ENCODE measurements around the gene MAP7D1. TPM values are rescaled to one million over a fixed set of nuclear protein-coding genes. Genes with fewer than 3 reads are reported as not detected.

Gene MAP7D1
- total RNA-seq, 1 experiment from 2014 or later, result 173 TPM

DNA sequence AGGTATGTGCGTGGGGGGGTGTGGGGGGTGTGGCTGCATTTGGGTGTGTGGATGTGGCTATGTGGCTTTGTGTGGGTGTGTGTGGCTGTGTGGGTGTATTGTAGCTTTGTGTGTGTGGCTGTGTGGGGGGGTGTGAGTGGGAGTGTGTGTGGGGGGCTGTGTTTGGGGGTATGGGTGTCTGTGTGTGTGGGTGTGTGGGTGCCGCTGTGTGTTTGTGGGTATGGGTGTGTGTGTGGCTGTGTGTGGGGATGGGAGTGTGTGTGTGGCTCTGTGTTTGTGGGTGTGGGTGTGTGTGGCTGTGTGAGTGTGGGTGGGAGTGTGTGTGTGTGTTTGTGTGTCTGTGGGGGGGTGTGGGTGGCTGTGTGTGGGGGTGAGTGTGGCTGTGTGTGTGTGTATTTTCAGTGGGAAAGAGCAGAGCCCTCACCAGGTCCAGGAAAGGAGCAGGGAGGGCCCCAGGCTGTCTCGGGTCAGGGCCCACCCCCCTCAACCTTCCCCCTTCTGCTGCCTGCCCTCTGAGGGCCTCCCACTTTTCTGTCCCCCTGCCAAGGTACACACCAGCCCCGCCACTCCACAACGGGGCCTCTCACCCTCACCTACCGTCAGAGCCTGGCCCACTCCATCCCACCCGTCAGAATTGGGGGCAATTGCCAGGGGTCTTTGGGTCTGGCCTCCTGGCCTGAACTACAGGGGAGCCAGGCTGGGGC is 29.0 kb upstream of the MAP7D1 start:
- H3K27me3 ChIP-seq (ENCODE audit: insufficient read depth, low read depth), result peaks cover 25% of the 10 kb centered on the region
- no peak overlapping the region for H2AFZ ChIP-seq
- no peaks in the 10 kb centered on the region for H3K9me2 ChIP-seq (ENCODE audit: insufficient read depth)
- H3K4me2 ChIP-seq, result no peak overlapping the region
- TF ChIP-seq, protein P1, sequence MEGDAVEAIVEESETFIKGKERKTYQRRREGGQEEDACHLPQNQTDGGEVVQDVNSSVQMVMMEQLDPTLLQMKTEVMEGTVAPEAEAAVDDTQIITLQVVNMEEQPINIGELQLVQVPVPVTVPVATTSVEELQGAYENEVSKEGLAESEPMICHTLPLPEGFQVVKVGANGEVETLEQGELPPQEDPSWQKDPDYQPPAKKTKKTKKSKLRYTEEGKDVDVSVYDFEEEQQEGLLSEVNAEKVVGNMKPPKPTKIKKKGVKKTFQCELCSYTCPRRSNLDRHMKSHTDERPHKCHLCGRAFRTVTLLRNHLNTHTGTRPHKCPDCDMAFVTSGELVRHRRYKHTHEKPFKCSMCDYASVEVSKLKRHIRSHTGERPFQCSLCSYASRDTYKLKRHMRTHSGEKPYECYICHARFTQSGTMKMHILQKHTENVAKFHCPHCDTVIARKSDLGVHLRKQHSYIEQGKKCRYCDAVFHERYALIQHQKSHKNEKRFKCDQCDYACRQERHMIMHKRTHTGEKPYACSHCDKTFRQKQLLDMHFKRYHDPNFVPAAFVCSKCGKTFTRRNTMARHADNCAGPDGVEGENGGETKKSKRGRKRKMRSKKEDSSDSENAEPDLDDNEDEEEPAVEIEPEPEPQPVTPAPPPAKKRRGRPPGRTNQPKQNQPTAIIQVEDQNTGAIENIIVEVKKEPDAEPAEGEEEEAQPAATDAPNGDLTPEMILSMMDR (conservative IDR thresholded peaks at IDR 0.05), result no peak
- TF ChIP-seq EZH2 (IDR thresholded peaks at IDR 0.05; ENCODE audit: low read depth), result no peak
- H3K79me2 ChIP-seq (ENCODE audit: low read depth), result no peaks in the 10 kb centered on the region
- DNase-seq, result no peak
- H3K36me3 ChIP-seq (ENCODE audit: low read depth), result no peaks in the 10 kb centered on the region
- H3K4me1 ChIP-seq (replicated peaks; ENCODE audit: insufficient read depth), result no peaks in the 10 kb centered on the region
- POLR2A ChIA-PET (ENCODE audit: unreplicated experiment), result no interaction called here
- CTCF ChIA-PET, result no interaction called here
- BruUV-seq (replicated peaks), result no TSS peak
- H4K20me1 ChIP-seq (ENCODE audit: insufficient read depth), result no peaks in the 10 kb centered on the region
- H3K9me3 ChIP-seq (ENCODE audit: insufficient read depth, low read depth), result no peaks in the 10 kb centered on the region
- no peaks in the 10 kb centered on the region; the same call in 1 of the 2 replicates for H3F3A ChIP-seq (ENCODE audit: insufficient read depth, low read depth)
- intact Hi-C loops (cut with micrococcal nuclease; ENCODE audit: unreplicated experiment), result no loop called here
- no peak overlapping the region for H3K4me3 ChIP-seq
- H3K27ac ChIP-seq, result no peak overlapping the region

DNA sequence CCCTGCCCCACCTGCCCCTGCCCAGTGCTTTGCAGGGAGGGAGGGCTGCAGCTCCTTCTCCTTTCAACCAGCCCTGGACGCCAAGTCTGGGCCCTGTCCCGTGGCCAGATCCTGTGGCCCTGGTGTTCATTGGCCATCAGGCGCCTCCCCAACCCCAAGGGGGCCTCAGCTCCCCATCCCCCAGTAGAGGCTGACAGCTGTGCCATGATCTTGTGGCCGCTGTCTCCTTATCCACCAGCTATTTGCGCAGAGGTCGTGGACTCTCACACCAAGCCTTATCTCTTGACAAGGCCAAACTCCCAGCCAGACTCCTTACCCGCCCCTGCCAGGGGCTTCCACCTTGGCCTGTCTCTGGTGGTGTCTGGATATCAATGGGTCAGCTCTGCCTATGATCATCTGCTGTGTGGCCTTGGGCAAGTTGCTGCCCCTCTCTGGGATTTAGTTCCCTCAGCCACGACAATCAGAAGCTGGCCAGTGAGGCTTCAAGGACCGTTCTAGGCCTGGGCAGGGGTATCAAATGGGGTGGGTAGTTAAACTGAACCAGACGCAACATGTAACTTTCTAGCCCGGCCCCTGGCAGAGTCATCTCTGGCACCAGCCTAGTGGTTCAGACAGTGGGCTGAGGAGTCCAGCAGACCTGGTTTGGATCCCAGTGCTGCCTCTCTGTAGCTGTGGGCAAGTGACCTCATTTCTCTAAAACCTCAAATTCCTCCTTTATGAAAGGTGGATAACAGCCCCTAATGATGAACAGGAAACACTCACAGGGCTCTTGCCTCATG is 27.6 kb upstream of the MAP7D1 start:
- no peak for DNase-seq
- Histone ChIP-seq H4K20me1 (ENCODE audit: insufficient read depth) (no peaks in the 10 kb centered on the region), H3F3A (ENCODE audit: insufficient read depth, low read depth) (no peaks in the 10 kb centered on the region; the same call in 1 of the 2 replicates), H3K9me2 (ENCODE audit: insufficient read depth) (no peaks in the 10 kb centered on the region), H3K79me2 (ENCODE audit: low read depth) (no peaks in the 10 kb centered on the region), H3K4me1 (replicated peaks; ENCODE audit: insufficient read depth) (no peaks in the 10 kb centered on the region), H3K9me3 (ENCODE audit: insufficient read depth, low read depth) (no peaks in the 10 kb centered on the region), H2AFZ (no peak overlapping the region), H3K36me3 (ENCODE audit: low read depth) (no peaks in the 10 kb centered on the region), H3K27me3 (ENCODE audit: insufficient read depth, low read depth) (peaks cover 23% of the 10 kb centered on the region), H3K4me2 (no peak overlapping the region), H3K27ac (no peak overlapping the region), H3K4me3 (no peak overlapping the region)
- ChIA-PET POLR2A (ENCODE audit: unreplicated experiment) (no interaction called here), CTCF (no interaction called here)
- intact Hi-C loops (cut with micrococcal nuclease; ENCODE audit: unreplicated experiment), result no loop called here
- TF ChIP-seq EZH2 (IDR thresholded peaks at IDR 0.05; ENCODE audit: low read depth), result no peak
- TF ChIP-seq, protein P1 (conservative IDR thresholded peaks at IDR 0.05), result no peak
- no TSS peak for BruUV-seq (replicated peaks)

DNA sequence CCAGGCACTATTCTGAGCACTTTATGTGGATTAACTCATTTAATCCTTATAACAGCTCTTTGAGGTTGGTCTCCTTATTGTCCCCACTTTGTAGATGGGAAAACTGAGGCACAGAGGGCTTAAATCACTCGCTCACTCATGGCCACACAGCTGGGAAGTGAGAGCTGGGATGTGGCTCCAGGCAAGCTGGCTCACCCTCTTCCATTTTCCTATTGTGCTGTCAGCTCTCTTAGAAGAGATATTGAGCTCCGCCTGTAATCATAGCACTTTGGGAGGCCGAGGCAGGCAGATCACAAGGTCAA is 27.1 kb upstream of the MAP7D1 start:
- Histone ChIP-seq H3K4me1 (replicated peaks; ENCODE audit: insufficient read depth) (no peaks in the 10 kb centered on the region), H3K79me2 (ENCODE audit: low read depth) (no peaks in the 10 kb centered on the region), H3K4me3 (no peak overlapping the region), H3K9me2 (ENCODE audit: insufficient read depth) (no peaks in the 10 kb centered on the region), H3F3A (ENCODE audit: insufficient read depth, low read depth) (no peaks in the 10 kb centered on the region; the same call in 1 of the 2 replicates), H3K36me3 (ENCODE audit: low read depth) (no peaks in the 10 kb centered on the region), H3K4me2 (no peak overlapping the region), H3K27ac (no peak overlapping the region), H3K27me3 (ENCODE audit: insufficient read depth, low read depth) (peaks cover 18% of the 10 kb centered on the region), H3K9me3 (ENCODE audit: insufficient read depth, low read depth) (no peaks in the 10 kb centered on the region), H2AFZ (no peak overlapping the region), H4K20me1 (ENCODE audit: insufficient read depth) (no peaks in the 10 kb centered on the region)
- BruUV-seq (replicated peaks), result no TSS peak
- DNase-seq, result no peak
- no peak for TF ChIP-seq EZH2 (IDR thresholded peaks at IDR 0.05; ENCODE audit: low read depth)
- ChIA-PET CTCF (no interaction called here), POLR2A (ENCODE audit: unreplicated experiment) (no interaction called here)
- intact Hi-C loops (cut with micrococcal nuclease; ENCODE audit: unreplicated experiment), result no loop called here

Measured in PC-9 (cell line).